Activated CD4-positive, alpha-beta T cell treated with anti-CD3 and anti-CD28 coated beads, Interleukin-2, amount 50 U/mL, for 1 hour (primary cell): ENCODE measurements around the gene GART.
"Not testable (repeated sequence)": the region's sequence is repeated elsewhere in the genome, so short reads cannot be mapped to it uniquely, and the experiment has no call there.

Experiments used
- DNase-seq: peaks from one replicate; pipeline ENCODE4 v3.0.0-alpha.2; 2020

Gene GART

GRCh38 chr21:33511639-33512038 is 30.3 kb downstream of the GART start:
- no peak for DNase-seq

- no peak for DNase-seq
These were observed 31.1 kb downstream of the GART start for GRCh38 chr21:33510826-33511225.

GRCh38 chr21:33507003-33507402 is 34.9 kb downstream of the GART start:
- not testable (repeated sequence) for DNase-seq

GRCh38 chr21:33505833-33506232 is 36.1 kb downstream of the GART start:
- no peak for DNase-seq

- DNase-seq, result no peak
These were observed 45.6 kb downstream of the GART start for GRCh38 chr21:33496345-33496744.

- no peak for DNase-seq
These were observed 46.2 kb downstream of the GART start for GRCh38 chr21:33495743-33496142.

GRCh38 chr21:33493756-33494155 is 48.2 kb downstream of the GART start:
- no peak for DNase-seq

GRCh38 chr21:33492571-33492970 is 49.3 kb downstream of the GART start:
- no peak for DNase-seq

- DNase-seq, result peak; percentile 91
These were observed 50.4 kb downstream of the GART start, which contains the start of gene DNAJC28 for GRCh38 chr21:33491373-33492102. TSS of gene DNAJC28 (minus strand) at chr21:33491716. CDS start at chr21:33489393, 2,323 bp downstream.

- DNase-seq, result no peak
These were observed 50.9 kb downstream of the GART start for GRCh38 chr21:33490991-33491372.

GRCh38 chr21:33488936-33489335 is 53.0 kb downstream of the GART start:
- DNase-seq, result no peak

- DNase-seq, result no peak
These were observed 53.9 kb downstream of the GART start for GRCh38 chr21:33487996-33488395.

- no peak for DNase-seq
These were observed 60.5 kb downstream of the GART start for GRCh38 chr21:33481314-33481943.

- no peak for DNase-seq
These were observed 61.3 kb downstream of the GART start for GRCh38 chr21:33480481-33481103.

GRCh38 chr21:33479679-33480480 is 62.0 kb downstream of the GART start, which contains the start of gene TMEM50B:
TSS of gene TMEM50B (minus strand) at chr21:33479974. CDS start at chr21:33468885, 11,089 bp downstream.
- peak; percentile 96 for DNase-seq

- peak; percentile 37 for DNase-seq
These were observed 62.8 kb downstream of the GART start for GRCh38 chr21:33478935-33479678.

GRCh38 chr21:33478182-33478581 is 63.7 kb downstream of the GART start:
- DNase-seq, result no peak

- no peak for DNase-seq
These were observed 64.9 kb downstream of the GART start for GRCh38 chr21:33477066-33477465.

GRCh38 chr21:33473344-33473743 is 68.6 kb downstream of the GART start:
- DNase-seq, result no peak

GRCh38 chr21:33470701-33471100 is 71.2 kb downstream of the GART start:
- no peak for DNase-seq

GRCh38 chr21:33469183-33469582 is 72.7 kb downstream of the GART start:
- not testable (repeated sequence) for DNase-seq

GRCh38 chr21:33461538-33462250 is 80.2 kb downstream of the GART start:
- DNase-seq, result no peak
